Activated CD8-positive, alpha-beta memory T cell treated with anti-CD3 and anti-CD28 coated beads, Interleukin-2, amount 10 ng/mL, durations not matched to agents 7 days and 5 days (primary cell): ENCODE results near the gene TNKS2. TPM values are rescaled to one million over a fixed set of nuclear protein-coding genes. Genes with fewer than 3 reads are reported as not detected.
"Not testable (repeated sequence)": the region's sequence is repeated elsewhere in the genome, so short reads cannot be mapped to it uniquely, and the experiment has no call there.

ENCODE experiments used
- ATAC-seq: fragments of 150-1000 bp; cut with Tn5 transposase; one replicate; pipeline ENCODE4 v1.10.0; 2021; ENCODE audit warnings: moderate library complexity
- CTCF ChIA-PET: fragments of 350-600 bp; sonication (Branson Sonifier 250); formaldehyde crosslinking; loops from one replicate; lab custom pipeline; 2021; ENCODE audit warnings: antibody characterized with exemption; lab: Charles Lee
- DNase-seq: peaks from one replicate; pipeline ENCODE4 v3.0.0-alpha.2; 2020
- H3K27ac Mint-ChIP-seq: one replicate; pipeline ENCODE4 v1.8.0; 2021; ENCODE audit warnings: mild to moderate bottlenecking, mixed read lengths
- H3K27me3 Mint-ChIP-seq: one replicate; pipeline ENCODE4 v1.8.0; 2021; ENCODE audit warnings: mixed read lengths
- H3K36me3 Mint-ChIP-seq: one replicate; pipeline ENCODE4 v1.8.0; 2021; ENCODE audit warnings: mild to moderate bottlenecking, mixed read lengths
- H3K4me1 Mint-ChIP-seq: one replicate; pipeline ENCODE4 v1.8.0; 2021; ENCODE audit warnings: mixed read lengths
- H3K4me3 Mint-ChIP-seq: one replicate; pipeline ENCODE4 v1.8.0; 2021; ENCODE audit warnings: mild to moderate bottlenecking, moderate library complexity, mixed read lengths
- H3K9me3 Mint-ChIP-seq: one replicate; pipeline ENCODE4 v1.8.0; 2022; ENCODE audit warnings: low read depth, mixed read lengths
- total RNA-seq, 2 experiments: library from RNA; stranded (reverse); gene quantifications; one replicate each; pipeline ENCODE4 v1.2.3, GENCODE V29; 2021

Gene TNKS2
- total RNA-seq, 2 experiments from 2014 or later: 26.6 to 27.1 TPM

- H3K4me1 Mint-ChIP-seq: peaks cover 10% of the 10 kb centered on the region
- CTCF ChIA-PET: interaction anchor here (0.5 to 1.0 kb wide), 4 partner anchors 28 to 129 kb away, joined by 3 read pairs; no protein-coding TSS in a partner anchor
- H3K4me3 Mint-ChIP-seq: peak overlapping the region; percentile 76
- peak; percentile 82 for ATAC-seq
- no peak overlapping the region for H3K27ac Mint-ChIP-seq
- no peaks in the 10 kb centered on the region for H3K9me3 Mint-ChIP-seq
- DNase-seq: no peak
- H3K27me3 Mint-ChIP-seq: peaks cover 33% of the 10 kb centered on the region
- H3K36me3 Mint-ChIP-seq: peaks cover 2% of the 10 kb centered on the region
Measured at GRCh38 chr10:91887272-91888076, 89.2 kb downstream of the TNKS2 start.

GRCh38 chr10:91891125-91892001 is 93.1 kb downstream of the TNKS2 start:
- no peak overlapping the region for H3K4me3 Mint-ChIP-seq
- peaks cover 2% of the 10 kb centered on the region for H3K36me3 Mint-ChIP-seq
- H3K27me3 Mint-ChIP-seq: peaks cover 23% of the 10 kb centered on the region
- H3K9me3 Mint-ChIP-seq: no peaks in the 10 kb centered on the region
- DNase-seq (no peak), ATAC-seq (no peak)
- CTCF ChIA-PET: no interaction called here
- H3K27ac Mint-ChIP-seq: no peak overlapping the region
- peaks cover 10% of the 10 kb centered on the region for H3K4me1 Mint-ChIP-seq

GRCh38 chr10:91893051-91893450 is 94.8 kb downstream of the TNKS2 start:
- H3K27me3 Mint-ChIP-seq: peaks cover 22% of the 10 kb centered on the region
- no peak for ATAC-seq
- CTCF ChIA-PET: interaction anchor here (0.6 to 1.3 kb wide), 2 partner anchors 13 to 31 kb away, joined by 3 to 5 read pairs; partner anchors contain the start of gene BTAF1

GRCh38 chr10:91894261-91894685 is 96.0 kb downstream of the TNKS2 start:
- ATAC-seq, H3K4me3 Mint-ChIP-seq, H3K27ac Mint-ChIP-seq, H3K4me1 Mint-ChIP-seq, H3K36me3 Mint-ChIP-seq, CTCF ChIA-PET, H3K9me3 Mint-ChIP-seq, DNase-seq: not testable (repeated sequence)
- peaks cover 24% of the 10 kb centered on the region for H3K27me3 Mint-ChIP-seq

More at GRCh38 chr10:91893051-91893450, 94.8 kb downstream of the TNKS2 start:
- no peak overlapping the region for H3K27ac Mint-ChIP-seq
- peaks cover 2% of the 10 kb centered on the region for H3K4me1 Mint-ChIP-seq
- peaks cover 2% of the 10 kb centered on the region for H3K36me3 Mint-ChIP-seq
- no peak for DNase-seq
- no peaks in the 10 kb centered on the region for H3K9me3 Mint-ChIP-seq
- H3K4me3 Mint-ChIP-seq: no peak overlapping the region

GRCh38 chr10:91896212-91896756 is 98.1 kb downstream of the TNKS2 start:
- Mint-ChIP-seq H3K9me3 (no peaks in the 10 kb centered on the region), H3K4me1 (peaks cover 3% of the 10 kb centered on the region), H3K27ac (no peak overlapping the region), H3K27me3 (peaks cover 15% of the 10 kb centered on the region), H3K36me3 (no peaks in the 10 kb centered on the region), H3K4me3 (no peak overlapping the region)
- DNase-seq (no peak), ATAC-seq (no peak)
- CTCF ChIA-PET: interaction anchor here (1.4 kb wide), 1 partner anchor 616 kb away, joined by 3 read pairs; no protein-coding TSS in a partner anchor

- peaks cover 2% of the 10 kb centered on the region for H3K36me3 Mint-ChIP-seq
- no peak overlapping the region for H3K27ac Mint-ChIP-seq
- no peak overlapping the region for H3K4me3 Mint-ChIP-seq
- CTCF ChIA-PET: no interaction called here
- H3K4me1 Mint-ChIP-seq: peaks cover 14% of the 10 kb centered on the region
- no peaks in the 10 kb centered on the region for H3K9me3 Mint-ChIP-seq
- no peak for DNase-seq
- peaks cover 15% of the 10 kb centered on the region for H3K27me3 Mint-ChIP-seq
- no peak for ATAC-seq
Measured at GRCh38 chr10:91897421-91897820, 99.2 kb downstream of the TNKS2 start.

GRCh38 chr10:91901784-91902677 is 103.8 kb downstream of the TNKS2 start:
- Mint-ChIP-seq H3K4me1 (peaks cover 23% of the 10 kb centered on the region), H3K36me3 (peaks cover 14% of the 10 kb centered on the region), H3K27ac (peak overlapping the region; percentile 86), H3K9me3 (no peaks in the 10 kb centered on the region), H3K27me3 (peaks cover 6% of the 10 kb centered on the region), H3K4me3 (no peak overlapping the region)
- ATAC-seq: peak; percentile 100
- DNase-seq: peak; percentile 75
- CTCF ChIA-PET: no interaction called here

- no peak overlapping the region for H3K27ac Mint-ChIP-seq
- H3K4me1 Mint-ChIP-seq: peaks cover 32% of the 10 kb centered on the region
- H3K9me3 Mint-ChIP-seq: no peaks in the 10 kb centered on the region
- ATAC-seq (no peak), DNase-seq (no peak)
- H3K27me3 Mint-ChIP-seq: peaks cover 2% of the 10 kb centered on the region
- peaks cover 12% of the 10 kb centered on the region for H3K36me3 Mint-ChIP-seq
- CTCF ChIA-PET: interaction anchor here (0.7 to 2.4 kb wide), 5 partner anchors 49 to 609 kb away, joined by 3 to 9 read pairs (median 7); partner anchors contain the start of gene TNKS2
- H3K4me3 Mint-ChIP-seq: peak overlapping the region; percentile 84
Measured at GRCh38 chr10:91907033-91907594, 108.9 kb downstream of the TNKS2 start.

- peak overlapping the region; percentile 84 for H3K4me3 Mint-ChIP-seq
- DNase-seq: no peak
- peaks cover 28% of the 10 kb centered on the region for H3K4me1 Mint-ChIP-seq
- H3K27ac Mint-ChIP-seq: peak overlapping the region; percentile 81
- ATAC-seq: peak; percentile 34
- H3K36me3 Mint-ChIP-seq: peaks cover 12% of the 10 kb centered on the region
- CTCF ChIA-PET: interaction anchor here (0.7 to 2.4 kb wide), 13 partner anchors 9 to 609 kb away, joined by 3 to 13 read pairs (median 5); partner anchors contain the start of genes BTAF1 and TNKS2
- H3K9me3 Mint-ChIP-seq: no peaks in the 10 kb centered on the region
- peaks cover 4% of the 10 kb centered on the region for H3K27me3 Mint-ChIP-seq
Measured at GRCh38 chr10:91907914-91908336, 109.7 kb downstream of the TNKS2 start.

- Mint-ChIP-seq H3K27me3 (peaks cover 10% of the 10 kb centered on the region), H3K27ac (peak overlapping the region; percentile 81), H3K4me3 (peak overlapping the region; percentile 84), H3K9me3 (no peaks in the 10 kb centered on the region), H3K36me3 (peaks cover 12% of the 10 kb centered on the region), H3K4me1 (peaks cover 30% of the 10 kb centered on the region)
- ATAC-seq (peak; percentile 89), DNase-seq (peak; percentile 84)
- CTCF ChIA-PET: interaction anchor here (0.6 to 2.4 kb wide), 15 partner anchors 9 to 998 kb away, joined by 3 to 13 read pairs (median 5); partner anchors contain the start of genes BTAF1 and TNKS2
Measured at GRCh38 chr10:91908337-91909116, 110.3 kb downstream of the TNKS2 start.

- DNase-seq (peak; percentile 54), ATAC-seq (peak; percentile 21)
- Mint-ChIP-seq H3K27ac (peak within 1 kb of the TSS; percentile 77), H3K4me1 (peaks cover 30% of the 10 kb centered on the region), H3K4me3 (peak within 1 kb of the TSS; percentile 84), H3K27me3 (peaks cover 17% of the 10 kb centered on the region), H3K36me3 (peaks cover 12% of the 10 kb centered on the region), H3K9me3 (no peaks in the 10 kb centered on the region)
- CTCF ChIA-PET: interaction anchor here (0.6 to 2.4 kb wide), 12 partner anchors 9 to 999 kb away, joined by 3 to 13 read pairs (median 6); partner anchors contain the start of genes BTAF1 and TNKS2
Measured at GRCh38 chr10:91909117-91909677, 111.0 kb downstream of the TNKS2 start, which contains the start of gene FGFBP3. Gene FGFBP3 (minus strand): TSS chr10:91909486. CDS start chr10:91908969, 517 bp downstream.
